Upper lobe of right lung (tissue), 1 donor: ENCODE measurements around the gene RBM20. TPM values are rescaled to one million over a fixed set of nuclear protein-coding genes. Genes with fewer than 3 reads are reported as not detected.

Experiments used
- ATAC-seq: fragments of 200-7000 bp; cut with Tn5 transposase; one replicate; pipeline ENCODE4 v1.9.1; 2020; ENCODE audit warnings: mild to moderate bottlenecking, moderate library complexity
- DNase-seq: peaks from one replicate; pipeline ENCODE4 v3.0.0-alpha.2; 2020
- H3K27ac ChIP-seq: fragments of 200-600 bp; one replicate; pipeline ENCODE4 v1.8.0; 2022
- H3K27me3 ChIP-seq: fragments of 200-600 bp; one replicate; pipeline ENCODE4 v1.8.0; 2022; ENCODE audit warnings: mild to moderate bottlenecking
- H3K36me3 ChIP-seq: fragments of 200-600 bp; one replicate; pipeline ENCODE4 v1.8.0; 2022
- H3K4me1 ChIP-seq: fragments of 200-600 bp; one replicate; pipeline ENCODE4 v1.8.0; 2022
- H3K4me3 ChIP-seq: fragments of 200-600 bp; one replicate; pipeline ENCODE4 v1.8.0; 2022; ENCODE audit warnings: mild to moderate bottlenecking
- H3K9me3 ChIP-seq: fragments of 200-600 bp; one replicate; pipeline ENCODE4 v1.8.0; 2022
- CTCF ChIP-seq: fragments of 200-600 bp; IDR thresholded peaks from one replicate; pipeline ENCODE4 v1.8.0; 2022; ENCODE audit warnings: antibody characterized with exemption
- intact Hi-C: fragments of 100-400 bp; cut with DNase I; formaldehyde crosslinking; loops from one replicate; pipeline ENCODE4 v1.11.0; 2022
- total RNA-seq: library from RNA; stranded (reverse); fragmentation: NEBNext Ultra II Directional; extraction: Animal tissue kit (Norgen Biotek cat#: 25700); gene quantifications from one replicate; pipeline ENCODE4 v1.2.1, GENCODE V29; 2021
- donor health status: DM: no; HTN: yes; CAD: no; lungs with severe emphysema.

Gene RBM20
- total RNA-seq, 1 donor from 2014 or later = 0.41 TPM

- TF ChIP-seq CTCF = no peak
- peaks cover 15% of the 10 kb centered on the region for H3K4me1 ChIP-seq
- no peak overlapping the region for H3K27ac ChIP-seq
- ATAC-seq (no peak), DNase-seq (no peak)
- H3K36me3 ChIP-seq = no peaks in the 10 kb centered on the region
- peaks cover 70% of the 10 kb centered on the region for H3K27me3 ChIP-seq
- H3K9me3 ChIP-seq = no peaks in the 10 kb centered on the region
- intact Hi-C loops = no loop called here
- no peak overlapping the region for H3K4me3 ChIP-seq
These were observed 1.7 kb upstream of the RBM20 start for GRCh38 chr10:110642204-110643034.

DNA sequence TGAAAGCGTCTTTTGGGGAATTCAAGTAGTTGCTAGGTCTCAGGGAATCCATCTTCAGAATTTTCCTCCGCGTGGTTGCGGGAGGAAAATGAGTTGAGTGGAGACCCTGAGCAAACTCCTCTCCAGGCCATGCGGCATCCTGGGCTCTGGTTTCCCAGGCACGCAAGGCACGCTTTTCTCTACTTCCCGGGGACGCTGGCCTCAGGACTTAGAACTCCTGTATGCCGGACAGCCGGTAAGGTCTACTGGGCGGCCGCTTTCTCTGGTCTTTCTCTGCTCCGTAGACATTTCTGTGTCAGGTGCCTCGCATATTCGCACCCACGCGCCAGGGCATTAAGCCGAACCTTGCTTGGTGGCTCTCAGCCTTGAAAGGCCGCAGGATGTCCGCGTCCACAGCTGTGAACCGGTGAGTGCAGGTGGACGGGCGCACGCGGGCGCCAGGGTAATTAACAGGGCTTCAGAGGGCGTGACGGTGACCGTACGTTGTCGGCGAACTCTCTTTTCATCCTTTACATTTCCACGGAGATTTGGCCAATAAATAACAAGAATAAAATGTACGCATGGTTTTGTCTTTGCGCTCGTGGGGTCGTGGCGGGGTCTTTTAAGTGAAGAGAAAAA is 992 bp upstream of the RBM20 start:
- Histone ChIP-seq H3K4me3 (peak overlapping the region; percentile 41), H3K4me1 (peaks cover 15% of the 10 kb centered on the region), H3K36me3 (no peaks in the 10 kb centered on the region), H3K27me3 (peaks cover 76% of the 10 kb centered on the region), H3K9me3 (no peaks in the 10 kb centered on the region), H3K27ac (no peak overlapping the region)
- ATAC-seq = no peak
- no peak for DNase-seq
- intact Hi-C loops = no loop called here
- TF ChIP-seq CTCF = no peak

GRCh38 chr10:110644598-110645462 is 694 bp downstream of the RBM20 start:
- Histone ChIP-seq H3K9me3 (no peaks in the 10 kb centered on the region), H3K27ac (no peak overlapping the region), H3K36me3 (no peaks in the 10 kb centered on the region), H3K27me3 (peaks cover 91% of the 10 kb centered on the region), H3K4me3 (peak overlapping the region; percentile 41), H3K4me1 (peaks cover 15% of the 10 kb centered on the region)
- intact Hi-C loops = no loop called here
- no peak for DNase-seq
- TF ChIP-seq CTCF = no peak
- ATAC-seq = no peak

GRCh38 chr10:110646417-110647135 is 2.4 kb downstream of the RBM20 start:
- no peak for ATAC-seq
- H3K9me3 ChIP-seq = no peaks in the 10 kb centered on the region
- H3K36me3 ChIP-seq = no peaks in the 10 kb centered on the region
- H3K27me3 ChIP-seq = peaks cover 88% of the 10 kb centered on the region
- no peak overlapping the region for H3K4me3 ChIP-seq
- H3K4me1 ChIP-seq = peaks cover 15% of the 10 kb centered on the region
- DNase-seq = no peak
- no peak overlapping the region for H3K27ac ChIP-seq
- intact Hi-C loops = no loop called here
- TF ChIP-seq CTCF = no peak

DNA sequence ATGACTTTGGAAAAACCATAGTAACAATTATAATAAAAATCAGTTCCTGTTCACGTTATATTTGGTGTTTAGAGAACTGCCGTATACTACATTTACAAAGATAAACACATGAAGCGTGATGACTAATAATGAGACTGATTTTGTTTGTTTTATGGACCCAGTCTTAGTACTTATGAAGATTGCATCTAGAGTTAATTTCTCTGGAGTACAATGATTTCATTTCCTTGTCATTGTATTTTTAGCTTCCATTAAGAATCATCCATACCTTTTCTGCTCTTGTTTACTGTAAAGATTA is 2.9 kb downstream of the RBM20 start:
- Histone ChIP-seq H3K36me3 (no peaks in the 10 kb centered on the region), H3K27ac (no peak overlapping the region), H3K27me3 (peaks cover 83% of the 10 kb centered on the region), H3K4me1 (peaks cover 15% of the 10 kb centered on the region), H3K4me3 (no peak overlapping the region), H3K9me3 (no peaks in the 10 kb centered on the region)
- no peak for TF ChIP-seq CTCF
- intact Hi-C loops = no loop called here
- ATAC-seq (no peak), DNase-seq (no peak)
